ENCODE data around the gene MEX3D.
A peak's percentile ranks its signal among the peaks of the same experiment; 100 is the strongest.

The MEX3D gene

GRCh38 chr19:1518471-1518870, 49.7 kb downstream of the MEX3D start:
- DNase-seq (ENCODE audit: low spot score) = no peak

GRCh38 chr19:1516395-1516753, 51.8 kb downstream of the MEX3D start:
- DNase-seq (ENCODE audit: low spot score) = no peak

GRCh38 chr19:1514986-1515721, 53.0 kb downstream of the MEX3D start:
- no peak for DNase-seq (ENCODE audit: low spot score)

GRCh38 chr19:1514295-1514661, 53.8 kb downstream of the MEX3D start:
- DNase-seq (ENCODE audit: low spot score) = no peak

- DNase-seq (ENCODE audit: low spot score) = peak; percentile 31
These were observed 54.4 kb downstream of the MEX3D start for GRCh38 chr19:1513499-1514294.

- peak; percentile 56 for DNase-seq (ENCODE audit: low spot score)
These were observed 55.2 kb downstream of the MEX3D start, which contains the start of gene ADAMTSL5 for GRCh38 chr19:1512671-1513498. TSS of gene ADAMTSL5 (minus strand) at chr19:1513019. CDS start at chr19:1510943, 2,076 bp downstream.

- no peak for DNase-seq (ENCODE audit: low spot score)
These were observed 56.5 kb downstream of the MEX3D start for GRCh38 chr19:1511318-1512317.

GRCh38 chr19:1510807-1511206, 57.3 kb downstream of the MEX3D start:
- DNase-seq (ENCODE audit: low spot score) = no peak

- DNase-seq (ENCODE audit: low spot score) = no peak
These were observed 57.7 kb downstream of the MEX3D start for GRCh38 chr19:1510442-1510806.

GRCh38 chr19:1509602-1510441, 58.3 kb downstream of the MEX3D start:
- no peak for DNase-seq (ENCODE audit: low spot score)

GRCh38 chr19:1508507-1508856, 59.6 kb downstream of the MEX3D start:
- no peak for DNase-seq (ENCODE audit: low spot score)

- peak; percentile 89 for DNase-seq (ENCODE audit: low spot score)
These were observed 60.2 kb downstream of the MEX3D start for GRCh38 chr19:1507763-1508506.

- DNase-seq (ENCODE audit: low spot score) = no peak
These were observed 60.9 kb downstream of the MEX3D start for GRCh38 chr19:1507192-1507660.

- no peak for DNase-seq (ENCODE audit: low spot score)
These were observed 61.9 kb downstream of the MEX3D start for GRCh38 chr19:1505991-1506881.

GRCh38 chr19:1505012-1505411, 63.1 kb downstream of the MEX3D start:
- no peak for DNase-seq (ENCODE audit: low spot score)

Measured in SW480 (cell line).